HCT116 (cell line): ENCODE measurements around the gene MEF2D. TPM values are rescaled to one million over a fixed set of nuclear protein-coding genes. Genes with fewer than 3 reads are reported as not detected.

ENCODE experiments used
- ATAC-seq: fragments of 200-7000 bp; cut with Tn5 transposase; 2 replicates; pipeline ENCODE4 v1.9.1; 2020; ENCODE audit warnings: mild to moderate bottlenecking, moderate library complexity
- BruUV-seq: library from RNA; stranded (reverse); fragments of 400-500 nt; replicated peaks from 2 replicates; lab custom pipeline; 2021; lab: Mats Ljungman, UMichigan
- CTCF ChIA-PET: fragments of 300-600 bp; sonication (Branson Sonifier 250); formaldehyde crosslinking; loops from one replicate; lab custom pipeline; 2021; ENCODE audit warnings: antibody characterized with exemption; lab: Charles Lee
- POLR2A ChIA-PET: fragments of 300-600, 350-600 bp; sonication (Branson Sonifier 250); formaldehyde crosslinking; loops from one replicate; lab custom pipeline; 2021; ENCODE audit warnings: antibody characterized with exemption; lab: Charles Lee
- RAD21 ChIA-PET, 2 experiments: fragments of 300-600 bp; sonication (Branson Sonifier 250); formaldehyde crosslinking; loops; one replicate each; lab custom pipeline; 2023; ENCODE audit warnings: low total read pairs in 2 of 2; ENCODE audit not compliant: uncharacterized antibody in 2 of 2, unreplicated experiment in 2 of 2, low non-redundant PET in 1 of 2; lab: Charles Lee
- DNase-seq: peaks from one replicate; pipeline ENCODE4 v3.0.0-alpha.2; 2010; ENCODE audit warnings: low read depth, low spot score
- H2AFZ ChIP-seq: fragments of 200-600 bp; shearing (Covaris generic), sonication (generic); 2 replicates; pipeline ENCODE4 v1.6.1; 2017; ENCODE audit warnings: low read depth, mixed run types, mixed read lengths, antibody characterized with exemption, low read length; ENCODE audit not compliant: poor library complexity, severe bottlenecking
- H3K27ac ChIP-seq: 2 replicates; pipeline ENCODE4 v1.5.1; 2012; ENCODE audit warnings: low read depth, low read length
- H3K27me3 ChIP-seq: fragments of 200-600 bp; sonication (generic); 2 replicates; pipeline ENCODE4 v1.6.1; 2016; ENCODE audit warnings: mixed run types, low read length, mixed read lengths; ENCODE audit not compliant: insufficient read depth
- H3K36me3 ChIP-seq, 2 experiments: fragments of 200-500 bp in 1 of 2; fragments of 200-600 bp in 1 of 2; sonication (Bioruptor generic) in 1 of 2; sonication (generic) in 1 of 2; 2 replicates each; pipeline versions ENCODE4 v1.5.1 to v1.6.1; 2014 to 2016; ENCODE audit warnings: low read length in 2 of 2, inconsistent platforms in 1 of 2, mixed read lengths in 1 of 2, mixed run types in 1 of 2; ENCODE audit not compliant: insufficient read depth in 2 of 2, control insufficient read depth in 1 of 2
- H3K4me1 ChIP-seq, 2 experiments: fragments of 200-600 bp in 1 of 2; sonication (generic) in 1 of 2; 2 replicates each; pipeline versions ENCODE4 v1.5.1 to v1.6.1; 2012 to 2017; ENCODE audit warnings: low read length in 2 of 2, inconsistent platforms in 1 of 2, mild to moderate bottlenecking in 1 of 2, mixed read lengths in 1 of 2, mixed run types in 1 of 2, moderate library complexity in 1 of 2; ENCODE audit not compliant: insufficient read depth in 2 of 2, control insufficient read depth in 1 of 2
- H3K4me2 ChIP-seq: fragments of 200-600 bp; sonication (generic); 2 replicates; pipeline ENCODE4 v1.6.1; 2017; ENCODE audit warnings: mixed run types, low read length, mixed read lengths
- H3K4me3 ChIP-seq, 2 experiments: fragments of 200-600 bp in 1 of 2; sonication (generic) in 1 of 2; replicated peaks in 1 of 2; 2 replicates each; pipeline ENCODE4 v1.5.1; 2011 to 2016; ENCODE audit warnings: low read length in 2 of 2, control low read depth in 1 of 2, low read depth in 1 of 2, mild to moderate bottlenecking in 1 of 2, mixed read lengths in 1 of 2, mixed run types in 1 of 2
- H3K79me2 ChIP-seq: fragments of 200-600 bp; sonication (generic); 2 replicates; pipeline ENCODE4 v1.6.1; 2017; ENCODE audit warnings: mild to moderate bottlenecking, mixed run types, low read length, moderate library complexity, mixed read lengths; ENCODE audit not compliant: insufficient read depth
- H3K9ac ChIP-seq: fragments of 200-600 bp; sonication (generic); 2 replicates; pipeline ENCODE4 v1.6.1; 2016; ENCODE audit warnings: low read length, mixed read lengths
- H3K9me2 ChIP-seq: fragments of 200-600 bp; sonication (generic), shearing (Covaris generic); 2 replicates; pipeline ENCODE4 v1.6.1; 2017; ENCODE audit warnings: mixed run types, mild to moderate bottlenecking, moderate library complexity; ENCODE audit not compliant: insufficient read depth
- H3K9me3 ChIP-seq, 2 experiments: fragments of 200-500 bp in 1 of 2; fragments of 200-600 bp in 1 of 2; sonication (Bioruptor generic) in 1 of 2; sonication (generic) in 1 of 2; 2 replicates each; pipeline ENCODE4 v1.6.1; 2014 to 2017; ENCODE audit warnings: low read length in 2 of 2, mixed read lengths in 2 of 2, inconsistent platforms in 1 of 2, low read depth in 1 of 2, mild to moderate bottlenecking in 1 of 2, mixed run types in 1 of 2, moderate library complexity in 1 of 2; ENCODE audit not compliant: control insufficient read depth in 1 of 2, insufficient read depth in 1 of 2
- H4K20me1 ChIP-seq: fragments of 200-600 bp; sonication (generic), shearing (Covaris generic); 2 replicates; pipeline ENCODE4 v1.6.1; 2017; ENCODE audit warnings: mixed run types, mild to moderate bottlenecking, moderate library complexity; ENCODE audit not compliant: insufficient read depth
- CBX3 ChIP-seq: IDR thresholded peaks from 2 replicates; pipeline ENCODE4 v1.6.1; 2012; ENCODE audit warnings: low read depth
- EGR1 ChIP-seq: IDR thresholded peaks from 2 replicates; pipeline ENCODE4 v1.6.1; 2012; ENCODE audit warnings: low read depth
- ELF1 ChIP-seq: IDR thresholded peaks from 2 replicates; pipeline ENCODE4 v1.6.1; 2012; ENCODE audit warnings: low read depth, borderline replicate concordance
- EZH2 ChIP-seq: fragments of 200-600 bp; sonication (generic); IDR thresholded peaks from 2 replicates; pipeline ENCODE4 v1.6.1; 2017; ENCODE audit warnings: antibody characterized with exemption, mixed run types
- EZH2phosphoT487 ChIP-seq: fragments of 200-600 bp; IDR thresholded peaks from 2 replicates; pipeline ENCODE4 v1.6.1; 2018; ENCODE audit warnings: antibody characterized with exemption, borderline replicate concordance
- FOSL1 ChIP-seq: IDR thresholded peaks from 2 replicates; pipeline ENCODE4 v1.6.1; 2012; ENCODE audit warnings: low read depth
- POLR2A ChIP-seq: IDR thresholded peaks from 2 replicates; pipeline ENCODE4 v1.7.0; 2011; ENCODE audit warnings: borderline replicate concordance; ENCODE audit not compliant: insufficient read depth, insufficient read length; ENCODE audit errors: extremely low read depth
- POLR2AphosphoS5 ChIP-seq: IDR thresholded peaks from 2 replicates; pipeline ENCODE4 v1.6.1; 2011; ENCODE audit warnings: mild to moderate bottlenecking, low read depth, low read length, moderate library complexity
- RAD21 ChIP-seq: IDR thresholded peaks from 2 replicates; pipeline ENCODE4 v1.6.1; 2012; ENCODE audit warnings: low read depth, mild to moderate bottlenecking
- SIN3A ChIP-seq: IDR thresholded peaks from 2 replicates; pipeline ENCODE4 v1.6.1; 2012; ENCODE audit warnings: low read depth
- SP1 ChIP-seq: IDR thresholded peaks from 2 replicates; pipeline ENCODE4 v1.6.1; 2012; ENCODE audit warnings: low read depth
- SRF ChIP-seq: IDR thresholded peaks from 2 replicates; pipeline ENCODE4 v1.6.1; 2012; ENCODE audit warnings: low read depth
- TCF7L2 ChIP-seq: IDR thresholded peaks from 2 replicates; pipeline ENCODE4 v1.7.0; 2011; ENCODE audit warnings: borderline replicate concordance, inconsistent platforms; ENCODE audit not compliant: insufficient read depth, insufficient read length; ENCODE audit errors: extremely low read depth
- YY1 ChIP-seq: IDR thresholded peaks from 2 replicates; pipeline ENCODE4 v1.6.1; 2011; ENCODE audit warnings: low read length, low read depth, moderate library complexity, mild to moderate bottlenecking; ENCODE audit not compliant: insufficient replicate concordance; ENCODE audit errors: extremely low read depth
- ZFX ChIP-seq: fragments of 450-650 bp; IDR thresholded peaks from 2 replicates; pipeline ENCODE4 v1.6.1; 2017
- ZNF274 ChIP-seq: fragments of 200-500 bp; sonication (Bioruptor generic); IDR thresholded peaks from 2 replicates; pipeline ENCODE4 v1.6.1; 2014; ENCODE audit warnings: mild to moderate bottlenecking, low read depth, low read length, inconsistent platforms
- intact Hi-C: fragments of 100-400 bp; cut with micrococcal nuclease; formaldehyde crosslinking; loops from 2 replicates; pipeline ENCODE4 v1.10.0; 2022
- total RNA-seq: library from RNA; stranded (reverse); gene quantifications from one replicate; pipeline ENCODE4 v1.2.1, GENCODE V29; 2021; ENCODE audit not compliant: unreplicated experiment
- TF ChIP-seq, protein P1 (sequence below): IDR thresholded peaks from 2 replicates; pipeline ENCODE4 v1.6.1; 2012
- TF ChIP-seq, protein P2 (sequence below): IDR thresholded peaks from 2 replicates; pipeline ENCODE4 v1.6.1; 2011; ENCODE audit warnings: mild to moderate bottlenecking, low read length, moderate library complexity; ENCODE audit not compliant: insufficient replicate concordance; ENCODE audit errors: extremely low read depth
- TF ChIP-seq, protein P3 (sequence below): IDR thresholded peaks from 2 replicates; pipeline ENCODE4 v1.6.1; 2012

Gene MEF2D
- total RNA-seq, 1 experiment from 2014 or later, result 44.2 TPM

- Histone ChIP-seq H4K20me1 (no peaks in the 10 kb centered on the region), H3K9me2 (no peaks in the 10 kb centered on the region), H3K4me3 (no peak overlapping the region), H3K27ac (no peak overlapping the region), H3K36me3 (no peaks in the 10 kb centered on the region; a peak in 1 of 4 replicates), H3K79me2 (no peaks in the 10 kb centered on the region), H3K9me3 (no peaks in the 10 kb centered on the region), H3K9ac (no peak overlapping the region), H2AFZ (no peak overlapping the region), H3K4me1 (peaks cover 23 to 55% of the 10 kb centered on the region in 2 experiments), H3K27me3 (no peaks in the 10 kb centered on the region), H3K4me2 (no peak overlapping the region)
- no peak for ATAC-seq
- TF ChIP-seq ZNF274, result no peak
- TF ChIP-seq EZH2, result no peak
- TF ChIP-seq YY1, result no peak
- no peak for TF ChIP-seq ELF1
- TF ChIP-seq, protein P1, sequence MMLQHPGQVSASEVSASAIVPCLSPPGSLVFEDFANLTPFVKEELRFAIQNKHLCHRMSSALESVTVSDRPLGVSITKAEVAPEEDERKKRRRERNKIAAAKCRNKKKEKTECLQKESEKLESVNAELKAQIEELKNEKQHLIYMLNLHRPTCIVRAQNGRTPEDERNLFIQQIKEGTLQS, result no peak
- TF ChIP-seq FOSL1, result no peak
- TF ChIP-seq SIN3A, result no peak
- TF ChIP-seq POLR2AphosphoS5, result no peak
- TF ChIP-seq SRF, result no peak
- no peak for TF ChIP-seq SP1
- no peak for TF ChIP-seq TCF7L2
- TF ChIP-seq, protein P2, sequence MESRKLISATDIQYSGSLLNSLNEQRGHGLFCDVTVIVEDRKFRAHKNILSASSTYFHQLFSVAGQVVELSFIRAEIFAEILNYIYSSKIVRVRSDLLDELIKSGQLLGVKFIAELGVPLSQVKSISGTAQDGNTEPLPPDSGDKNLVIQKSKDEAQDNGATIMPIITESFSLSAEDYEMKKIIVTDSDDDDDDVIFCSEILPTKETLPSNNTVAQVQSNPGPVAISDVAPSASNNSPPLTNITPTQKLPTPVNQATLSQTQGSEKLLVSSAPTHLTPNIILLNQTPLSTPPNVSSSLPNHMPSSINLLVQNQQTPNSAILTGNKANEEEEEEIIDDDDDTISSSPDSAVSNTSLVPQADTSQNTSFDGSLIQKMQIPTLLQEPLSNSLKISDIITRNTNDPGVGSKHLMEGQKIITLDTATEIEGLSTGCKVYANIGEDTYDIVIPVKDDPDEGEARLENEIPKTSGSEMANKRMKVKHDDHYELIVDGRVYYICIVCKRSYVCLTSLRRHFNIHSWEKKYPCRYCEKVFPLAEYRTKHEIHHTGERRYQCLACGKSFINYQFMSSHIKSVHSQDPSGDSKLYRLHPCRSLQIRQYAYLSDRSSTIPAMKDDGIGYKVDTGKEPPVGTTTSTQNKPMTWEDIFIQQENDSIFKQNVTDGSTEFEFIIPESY, result no peak
- TF ChIP-seq POLR2A, result no peak
- TF ChIP-seq, protein P3, sequence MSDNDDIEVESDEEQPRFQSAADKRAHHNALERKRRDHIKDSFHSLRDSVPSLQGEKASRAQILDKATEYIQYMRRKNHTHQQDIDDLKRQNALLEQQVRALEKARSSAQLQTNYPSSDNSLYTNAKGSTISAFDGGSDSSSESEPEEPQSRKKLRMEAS, result no peak
- TF ChIP-seq EGR1, result no peak
- no peak for TF ChIP-seq ZFX
- no peak for TF ChIP-seq CBX3
- no peak for TF ChIP-seq RAD21
- no peak for TF ChIP-seq EZH2phosphoT487
- no TSS peak for BruUV-seq
- intact Hi-C loops, result no loop called here
- no peak for DNase-seq
- ChIA-PET CTCF (interaction anchor here (2.0 kb wide), 1 partner anchor 20 kb away, joined by 9 read pairs; no protein-coding TSS in a partner anchor), RAD21 (no interaction called here), POLR2A (no interaction called here)
Measured at GRCh38 chr1:156460525-156460924, 40.0 kb downstream of the MEF2D start.
